ENCODE results near the gene AFF3. TPM values are rescaled to one million over a fixed set of nuclear protein-coding genes. Genes with fewer than 3 reads are reported as not detected.

The AFF3 gene
- total and polyA plus RNA-seq, 2 experiments from 2014 or later = 7.3 to 7.8 TPM

DNA sequence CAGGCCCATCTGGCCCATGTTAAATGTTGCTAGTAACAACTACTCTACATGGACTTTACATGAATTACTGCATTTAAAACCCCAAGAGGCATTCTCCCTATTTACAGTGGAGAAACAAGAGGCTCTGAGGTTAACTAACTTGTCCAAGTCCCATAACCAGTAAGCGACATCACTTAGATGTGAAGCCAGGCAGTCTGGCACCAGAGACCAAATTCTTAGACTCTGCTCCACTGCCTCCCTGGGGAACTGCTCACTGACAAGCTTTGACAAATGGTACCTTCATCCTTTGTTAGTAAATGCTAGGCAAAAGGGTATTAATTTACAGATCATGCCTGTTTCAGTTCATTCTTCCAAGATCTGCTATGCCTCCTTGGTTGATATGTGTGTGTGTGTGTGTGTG is 124.8 kb downstream of the AFF3 start:
- Histone ChIP-seq H4K20me1 (ENCODE audit: insufficient read depth, poor library complexity, severe bottlenecking) (no peaks in the 10 kb centered on the region), H3K36me3 (replicated peaks; ENCODE audit: insufficient read depth, low read depth) (no peaks in the 10 kb centered on the region), H2AFZ (no peak overlapping the region), H3K9me3 (ENCODE audit: low read depth) (no peaks in the 10 kb centered on the region), H3K27me3 (no peaks in the 10 kb centered on the region), H3K9me2 (replicated peaks; ENCODE audit: insufficient read depth) (no peaks in the 10 kb centered on the region), H3K4me1 (ENCODE audit: insufficient read depth) (no peaks in the 10 kb centered on the region), H3K79me2 (peaks cover 2% of the 10 kb centered on the region), H3K4me2 (no peak overlapping the region), H3K4me3 (no peak overlapping the region), H3K27ac (no peak overlapping the region)
- TF ChIP-seq EZH2phosphoT487 (IDR thresholded peaks at IDR 0.05; ENCODE audit: low read depth, severe bottlenecking, unreplicated experiment) = no peak
- 84% methylated on average over 1 of the region's 1 CpG for whole genome bisulfite sequencing (ENCODE audit: low lambda C conversion rate, missing lambda C conversion rate)
- DNase-seq (ENCODE audit: low spot score) = no peak

DNA sequence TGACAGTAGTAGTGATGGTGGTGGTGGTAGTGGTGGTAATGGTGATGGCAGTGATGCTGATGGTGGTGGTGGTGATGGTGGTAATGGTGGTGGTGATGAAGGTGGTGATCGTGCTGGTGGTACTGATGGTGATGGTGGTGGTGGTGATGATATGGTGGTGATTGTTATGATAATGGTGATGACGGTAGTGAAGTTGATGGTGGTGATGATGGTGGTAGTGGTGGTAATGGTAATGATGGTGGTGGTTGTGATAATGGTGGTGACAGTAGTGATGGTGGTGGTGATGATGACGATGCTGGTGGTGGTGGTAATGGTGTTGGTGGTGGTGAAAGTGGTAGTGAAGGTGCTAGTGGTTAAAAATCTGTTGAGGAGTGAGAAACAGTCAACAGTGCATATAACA is 125.6 kb downstream of the AFF3 start:
- H3K27me3 ChIP-seq = no peaks in the 10 kb centered on the region
- WGBS (ENCODE audit: low lambda C conversion rate, missing lambda C conversion rate) = 100% methylated on average over 3 of the region's 3 CpGs
- DNase-seq (ENCODE audit: low spot score) = no peak
- H3K4me1 ChIP-seq (ENCODE audit: insufficient read depth) = no peaks in the 10 kb centered on the region
- H3K9me2 ChIP-seq (replicated peaks; ENCODE audit: insufficient read depth) = no peaks in the 10 kb centered on the region
- no peak overlapping the region for H3K4me3 ChIP-seq
- H3K4me2 ChIP-seq = no peak overlapping the region
- H2AFZ ChIP-seq = no peak overlapping the region
- no peaks in the 10 kb centered on the region for H4K20me1 ChIP-seq (ENCODE audit: insufficient read depth, poor library complexity, severe bottlenecking)
- no peak overlapping the region for H3K27ac ChIP-seq
- H3K79me2 ChIP-seq = peaks cover 2% of the 10 kb centered on the region
- no peaks in the 10 kb centered on the region for H3K9me3 ChIP-seq (ENCODE audit: low read depth)
- H3K36me3 ChIP-seq (replicated peaks; ENCODE audit: insufficient read depth, low read depth) = no peaks in the 10 kb centered on the region
- no peak for TF ChIP-seq EZH2phosphoT487 (IDR thresholded peaks at IDR 0.05; ENCODE audit: low read depth, severe bottlenecking, unreplicated experiment)
- no peak for TF ChIP-seq EZH2 (IDR thresholded peaks at IDR 0.05; ENCODE audit: borderline replicate concordance)
- TF ChIP-seq, protein P1, sequence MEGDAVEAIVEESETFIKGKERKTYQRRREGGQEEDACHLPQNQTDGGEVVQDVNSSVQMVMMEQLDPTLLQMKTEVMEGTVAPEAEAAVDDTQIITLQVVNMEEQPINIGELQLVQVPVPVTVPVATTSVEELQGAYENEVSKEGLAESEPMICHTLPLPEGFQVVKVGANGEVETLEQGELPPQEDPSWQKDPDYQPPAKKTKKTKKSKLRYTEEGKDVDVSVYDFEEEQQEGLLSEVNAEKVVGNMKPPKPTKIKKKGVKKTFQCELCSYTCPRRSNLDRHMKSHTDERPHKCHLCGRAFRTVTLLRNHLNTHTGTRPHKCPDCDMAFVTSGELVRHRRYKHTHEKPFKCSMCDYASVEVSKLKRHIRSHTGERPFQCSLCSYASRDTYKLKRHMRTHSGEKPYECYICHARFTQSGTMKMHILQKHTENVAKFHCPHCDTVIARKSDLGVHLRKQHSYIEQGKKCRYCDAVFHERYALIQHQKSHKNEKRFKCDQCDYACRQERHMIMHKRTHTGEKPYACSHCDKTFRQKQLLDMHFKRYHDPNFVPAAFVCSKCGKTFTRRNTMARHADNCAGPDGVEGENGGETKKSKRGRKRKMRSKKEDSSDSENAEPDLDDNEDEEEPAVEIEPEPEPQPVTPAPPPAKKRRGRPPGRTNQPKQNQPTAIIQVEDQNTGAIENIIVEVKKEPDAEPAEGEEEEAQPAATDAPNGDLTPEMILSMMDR (IDR thresholded peaks at IDR 0.05; ENCODE audit: poor library complexity) = no peak

DNA sequence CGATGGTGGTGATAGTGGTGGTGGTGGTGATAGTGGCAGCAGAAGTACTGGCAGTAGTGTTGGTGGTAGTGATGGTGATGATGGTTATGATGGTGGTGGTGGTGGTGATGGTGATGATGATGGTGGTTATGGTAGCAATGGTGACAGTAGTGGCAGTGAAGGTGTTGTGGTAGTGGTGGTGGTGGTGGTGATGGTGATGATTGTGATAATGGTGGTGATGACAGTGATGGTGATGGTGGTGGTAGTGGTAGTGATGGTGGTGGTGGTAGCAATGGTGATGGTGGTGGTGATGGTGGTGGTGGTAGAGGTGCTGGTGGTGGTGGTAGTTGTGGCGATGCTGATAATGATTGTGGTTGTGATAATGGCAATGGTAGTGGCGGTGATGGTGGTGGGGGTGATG is 126.5 kb downstream of the AFF3 start:
- 100% methylated on average over 3 of the region's 3 CpGs for WGBS (ENCODE audit: low lambda C conversion rate, missing lambda C conversion rate)

DNA sequence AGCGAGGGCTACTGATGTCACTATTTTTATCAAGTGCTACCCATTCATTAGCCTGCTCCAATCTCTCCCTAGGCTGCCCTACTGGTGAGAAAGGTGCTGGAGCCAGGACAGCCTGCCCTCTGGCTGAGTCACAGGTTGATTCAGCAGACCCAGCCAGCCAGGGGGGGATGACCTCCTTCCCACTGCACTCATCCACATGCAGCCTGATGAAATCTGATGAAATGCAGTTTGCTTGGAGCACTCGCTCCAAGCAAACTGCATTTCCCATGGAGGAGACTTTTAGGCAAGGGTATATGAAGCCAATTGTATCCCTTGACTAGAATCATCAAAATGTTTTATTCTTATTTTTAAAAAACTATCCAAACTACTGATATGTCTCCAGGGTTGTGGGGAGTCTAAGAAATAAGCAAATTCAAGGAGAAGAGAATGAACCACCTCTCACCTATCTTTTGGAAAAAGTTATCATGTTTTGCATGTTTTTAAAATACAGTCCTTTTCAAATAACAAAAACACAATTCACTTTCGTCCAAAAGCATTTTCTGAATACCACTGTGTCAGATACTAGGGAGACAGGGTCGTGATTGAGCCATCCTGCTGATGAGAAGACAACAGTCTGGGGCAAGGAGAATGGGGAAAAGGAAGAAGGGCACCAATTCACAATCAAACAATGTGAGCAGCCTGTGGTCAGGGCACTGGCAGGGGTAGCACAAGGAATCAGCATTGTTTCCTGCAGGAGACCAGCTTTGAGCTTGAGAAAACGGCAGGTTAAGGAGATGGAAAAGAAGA is 128.3 kb downstream of the AFF3 start:
- H3K9me3 ChIP-seq (ENCODE audit: low read depth) = no peaks in the 10 kb centered on the region
- no peak overlapping the region for H3K27ac ChIP-seq
- no peaks in the 10 kb centered on the region for H3K36me3 ChIP-seq (replicated peaks; ENCODE audit: insufficient read depth, low read depth)
- H3K4me2 ChIP-seq = no peak overlapping the region
- H2AFZ ChIP-seq = no peak overlapping the region
- H3K9me2 ChIP-seq (replicated peaks; ENCODE audit: insufficient read depth) = no peaks in the 10 kb centered on the region
- H3K4me1 ChIP-seq (ENCODE audit: insufficient read depth) = peaks cover 3% of the 10 kb centered on the region
- H3K27me3 ChIP-seq = no peaks in the 10 kb centered on the region
- no peak for TF ChIP-seq EZH2phosphoT487 (IDR thresholded peaks at IDR 0.05; ENCODE audit: low read depth, severe bottlenecking, unreplicated experiment)
- TF ChIP-seq EZH2 (IDR thresholded peaks at IDR 0.05; ENCODE audit: borderline replicate concordance) = no peak
- TF ChIP-seq, protein P1 (IDR thresholded peaks at IDR 0.05; ENCODE audit: poor library complexity) = no peak
- WGBS (ENCODE audit: low lambda C conversion rate, missing lambda C conversion rate) = 81% methylated on average over 5 of the region's 5 CpGs
- no peaks in the 10 kb centered on the region for H4K20me1 ChIP-seq (ENCODE audit: insufficient read depth, poor library complexity, severe bottlenecking)
- H3K4me3 ChIP-seq = no peak overlapping the region
- DNase-seq (ENCODE audit: low spot score) = peak; percentile 75
- H3K79me2 ChIP-seq = no peaks in the 10 kb centered on the region

More for the DNA sequence above, 126.5 kb downstream of the AFF3 start:
- Histone ChIP-seq H4K20me1 (ENCODE audit: insufficient read depth, poor library complexity, severe bottlenecking) (no peaks in the 10 kb centered on the region), H3K27ac (no peak overlapping the region), H3K9me2 (replicated peaks; ENCODE audit: insufficient read depth) (no peaks in the 10 kb centered on the region), H3K4me3 (no peak overlapping the region), H3K36me3 (replicated peaks; ENCODE audit: insufficient read depth, low read depth) (no peaks in the 10 kb centered on the region), H3K4me1 (ENCODE audit: insufficient read depth) (no peaks in the 10 kb centered on the region), H3K4me2 (no peak overlapping the region), H3K27me3 (no peaks in the 10 kb centered on the region), H3K79me2 (no peaks in the 10 kb centered on the region), H3K9me3 (ENCODE audit: low read depth) (no peaks in the 10 kb centered on the region), H2AFZ (no peak overlapping the region)
- no peak for DNase-seq (ENCODE audit: low spot score)
- TF ChIP-seq EZH2 (IDR thresholded peaks at IDR 0.05; ENCODE audit: borderline replicate concordance) = no peak
- TF ChIP-seq EZH2phosphoT487 (IDR thresholded peaks at IDR 0.05; ENCODE audit: low read depth, severe bottlenecking, unreplicated experiment) = no peak
- TF ChIP-seq, protein P1 (IDR thresholded peaks at IDR 0.05; ENCODE audit: poor library complexity) = no peak

Data from hepatocyte (in vitro differentiated cells).